Tibial nerve (tissue), 4 donors: Measurements from ENCODE around the gene HTR5A. TPM values are rescaled to one million over a fixed set of nuclear protein-coding genes. Genes with fewer than 3 reads are reported as not detected.

Experiments used
- DNase-seq, 2 donors: peaks; one replicate each; pipeline ENCODE4 v3.0.0-alpha.2; 2019; ENCODE audit warnings: low spot score in 2 of 2
- H3K27ac ChIP-seq, 4 donors: fragments of 200-600 bp; sonication (generic) in 3 of 4; one replicate each; pipeline ENCODE4 v1.5.1; 2017 to 2019; ENCODE audit warnings: mild to moderate bottlenecking in 1 of 4
- H3K27me3 ChIP-seq, 2 donors: fragments of 200-600 bp; sonication (generic) in 1 of 2; one replicate each; pipeline versions ENCODE4 v1.5.1 to v1.6.0; 2017 to 2019
- H3K36me3 ChIP-seq, 3 donors: fragments of 200-600 bp; sonication (generic); one replicate each; pipeline ENCODE4 v1.5.1; 2018 to 2019
- H3K4me1 ChIP-seq, 4 donors: fragments of 200-600 bp; sonication (generic) in 3 of 4; one replicate each; pipeline ENCODE4 v1.5.1; 2017 to 2019
- H3K4me3 ChIP-seq, 4 donors: fragments of 200-600 bp; sonication (generic) in 3 of 4; one replicate each; pipeline ENCODE4 v1.5.1; 2017 to 2019; ENCODE audit warnings: mild to moderate bottlenecking in 1 of 4, moderate library complexity in 1 of 4
- H3K9me3 ChIP-seq, 4 donors: fragments of 200-600 bp; sonication (generic) in 3 of 4; one replicate each; pipeline ENCODE4 v1.5.1; 2017 to 2019
- CTCF ChIP-seq, 5 experiments: fragments of 200-600 bp in 3 of 5; fragments of 450-650 bp in 2 of 5; sonication (generic) in 3 of 5; IDR thresholded peaks; one replicate each; pipeline ENCODE4 v1.5.1; 2016 to 2019; ENCODE audit warnings: antibody characterized with exemption in 5 of 5, mild to moderate bottlenecking in 3 of 5, moderate library complexity in 2 of 5
- EP300 ChIP-seq, 2 donors: sonication (generic); formaldehyde crosslinking; IDR thresholded peaks; one replicate each; pipeline ENCODE4 v1.6.1; 2017; ENCODE audit warnings: antibody characterized with exemption in 2 of 2, mild to moderate bottlenecking in 1 of 2
- POLR2A ChIP-seq, 2 donors: fragments of 450-650 bp; IDR thresholded peaks; one replicate each; pipeline ENCODE4 v1.6.1; 2017; ENCODE audit warnings: antibody characterized with exemption in 2 of 2, mild to moderate bottlenecking in 2 of 2, moderate library complexity in 2 of 2
- WGBS, 2 donors: methylation state at CpG; one replicate each; pipeline ENCODE4 v1.1.5; 2018; 5-methylcytosine and 5-hydroxymethylcytosine counted together
- total RNA-seq, 4 donors: library from RNA; depleted of rRNA; stranded (reverse); fragments of >200 nt; gene quantifications; one replicate each; pipeline ENCODE4 v1.1.0, GENCODE V29; 2016

HTR5A gene
- total RNA-seq, 4 donors from 2014 or later, result not detected

- no peaks in the 10 kb centered on the region for H3K27me3 ChIP-seq
- WGBS, 2 donors, result 70 to 74% methylated on average over 7 of the region's 7 CpGs
- H3K4me3 ChIP-seq, result no peak overlapping the region
- no peak for TF ChIP-seq POLR2A (IDR thresholded peaks at IDR 0.05)
- TF ChIP-seq EP300 (IDR thresholded peaks at IDR 0.05), result no peak
- no peak for TF ChIP-seq CTCF (IDR thresholded peaks at IDR 0.05)
- H3K36me3 ChIP-seq, result no peaks in the 10 kb centered on the region
- H3K4me1 ChIP-seq, result no peaks in the 10 kb centered on the region
- H3K27ac ChIP-seq, result no peak overlapping the region
- H3K9me3 ChIP-seq, result no peaks in the 10 kb centered on the region
- no peak for DNase-seq
Observed at GRCh38 chr7:155057076-155057475, 13.0 kb upstream of the HTR5A start.

- H3K4me1 ChIP-seq, result no peaks in the 10 kb centered on the region
- WGBS, 2 donors, result 82% methylated on average over 4 of the region's 4 CpGs
- TF ChIP-seq POLR2A (IDR thresholded peaks at IDR 0.05), result no peak
- TF ChIP-seq CTCF (IDR thresholded peaks at IDR 0.05), result no peak
- no peak for TF ChIP-seq EP300 (IDR thresholded peaks at IDR 0.05)
- no peak overlapping the region for H3K27ac ChIP-seq
- no peak overlapping the region for H3K4me3 ChIP-seq
- H3K27me3 ChIP-seq, result no peaks in the 10 kb centered on the region
- no peaks in the 10 kb centered on the region for H3K36me3 ChIP-seq
- DNase-seq, result no peak
- no peaks in the 10 kb centered on the region for H3K9me3 ChIP-seq
Observed at GRCh38 chr7:155058896-155059295, 11.2 kb upstream of the HTR5A start.

- TF ChIP-seq CTCF (IDR thresholded peaks at IDR 0.05) (no peak), EP300 (IDR thresholded peaks at IDR 0.05) (no peak), POLR2A (IDR thresholded peaks at IDR 0.05) (no peak)
- Histone ChIP-seq H3K4me3 (no peak overlapping the region), H3K36me3 (no peaks in the 10 kb centered on the region), H3K27ac (no peak overlapping the region), H3K27me3 (no peaks in the 10 kb centered on the region), H3K4me1 (no peaks in the 10 kb centered on the region), H3K9me3 (no peaks in the 10 kb centered on the region)
- 43 to 49% methylated on average over 5 of the region's 5 CpGs for WGBS, 2 donors
- DNase-seq, result no peak
Observed at GRCh38 chr7:155059703-155060102, 10.4 kb upstream of the HTR5A start.

GRCh38 chr7:155062411-155062810 lies 7.7 kb upstream of the HTR5A start:
- Histone ChIP-seq H3K27me3 (no peaks in the 10 kb centered on the region), H3K36me3 (no peaks in the 10 kb centered on the region), H3K27ac (no peak overlapping the region), H3K4me1 (no peaks in the 10 kb centered on the region), H3K9me3 (no peaks in the 10 kb centered on the region), H3K4me3 (no peak overlapping the region)
- 34 to 43% methylated on average over 5 of the region's 5 CpGs for WGBS, 2 donors
- no peak for TF ChIP-seq EP300 (IDR thresholded peaks at IDR 0.05)
- TF ChIP-seq POLR2A (IDR thresholded peaks at IDR 0.05), result no peak
- no peak for TF ChIP-seq CTCF (IDR thresholded peaks at IDR 0.05)
- DNase-seq, result no peak

- Histone ChIP-seq H3K27ac (no peak overlapping the region), H3K4me3 (no peak overlapping the region), H3K27me3 (no peaks in the 10 kb centered on the region), H3K36me3 (no peaks in the 10 kb centered on the region), H3K4me1 (no peaks in the 10 kb centered on the region), H3K9me3 (no peaks in the 10 kb centered on the region)
- DNase-seq, result no peak
- 51% methylated on average over 4 of the region's 4 CpGs for WGBS, 2 donors
- TF ChIP-seq EP300 (IDR thresholded peaks at IDR 0.05), result no peak
Observed at GRCh38 chr7:155064186-155064585, 5.9 kb upstream of the HTR5A start.

- no peak for DNase-seq
- H3K4me3 ChIP-seq, result no peak overlapping the region
- H3K9me3 ChIP-seq, result peaks cover 0 to 9% (median 0%) of the 10 kb centered on the region in 4 donors
- H3K36me3 ChIP-seq, result no peaks in the 10 kb centered on the region
- TF ChIP-seq EP300 (IDR thresholded peaks at IDR 0.05) (no peak), CTCF (IDR thresholded peaks at IDR 0.05) (no peak), POLR2A (IDR thresholded peaks at IDR 0.05) (no peak)
- H3K4me1 ChIP-seq, result no peaks in the 10 kb centered on the region
- no peak overlapping the region for H3K27ac ChIP-seq
- 65 to 78% methylated on average over 7 of the region's 7 CpGs for WGBS, 2 donors
- H3K27me3 ChIP-seq, result peaks cover 0 to 11% of the 10 kb centered on the region in 2 donors
Observed at GRCh38 chr7:155066417-155066950, 3.6 kb upstream of the HTR5A start.
